HepG2 (cell line): ENCODE data around the gene SLC41A3. TPM values are rescaled to one million over a fixed set of nuclear protein-coding genes. Genes with fewer than 3 reads are reported as not detected.

Source experiments
- ARID2 ChIP-seq: sonication (generic); formaldehyde crosslinking; IDR thresholded peaks from 2 replicates; pipeline ENCODE4 v1.8.1; 2022; ENCODE audit warnings: mild to moderate bottlenecking, missing genetic modification reagents, borderline replicate concordance
- ATF6 ChIP-seq: sonication (generic); formaldehyde crosslinking; conservative IDR thresholded peaks from 2 replicates; pipeline ENCODE4 v1.4.0; 2020; ENCODE audit warnings: missing genetic modification reagents
- CREB3 ChIP-seq: sonication (generic); formaldehyde crosslinking; IDR thresholded peaks from 2 replicates; pipeline ENCODE4 v1.5.0; 2020; ENCODE audit warnings: missing genetic modification reagents
- FOXO4 ChIP-seq: sonication (generic); formaldehyde crosslinking; conservative IDR thresholded peaks from 2 replicates; pipeline ENCODE4 v1.8.1; 2023; ENCODE audit warnings: missing genetic modification reagents
- HES4 ChIP-seq: sonication (generic); formaldehyde crosslinking; IDR thresholded peaks from 2 replicates; pipeline ENCODE4 v1.9.0; 2021; ENCODE audit warnings: mild to moderate bottlenecking, missing genetic modification reagents, borderline replicate concordance
- KLF11 ChIP-seq: IDR thresholded peaks from 2 replicates; pipeline ENCODE4 v1.6.1; 2016; ENCODE audit warnings: missing compliant biosample characterization
- MBD4 ChIP-seq: IDR thresholded peaks from 2 replicates; pipeline ENCODE4 v1.6.1; 2012; ENCODE audit warnings: low read length, inconsistent platforms, borderline replicate concordance
- MED1 ChIP-seq: sonication (generic); formaldehyde crosslinking; IDR thresholded peaks from 2 replicates; pipeline ENCODE4 v1.4.0; 2020; ENCODE audit warnings: missing genetic modification reagents
- MTA1 ChIP-seq: sonication (generic); formaldehyde crosslinking; IDR thresholded peaks from 2 replicates; pipeline ENCODE4 v1.4.0; 2020; ENCODE audit warnings: missing genetic modification reagents, mild to moderate bottlenecking, borderline replicate concordance
- NFKB2 ChIP-seq: sonication (generic); formaldehyde crosslinking; IDR thresholded peaks from 2 replicates; pipeline ENCODE4 v1.4.0; 2020; ENCODE audit warnings: missing genetic modification reagents, borderline replicate concordance
- NFRKB ChIP-seq: fragments of 450-650 bp; IDR thresholded peaks from 2 replicates; pipeline ENCODE4 v1.6.1; 2017
- PCBP1 ChIP-seq: fragments of 200-400 bp; formaldehyde crosslinking; IDR thresholded peaks from 2 replicates; pipeline ENCODE4 v1.6.1; 2017; ENCODE audit warnings: mild to moderate bottlenecking, low read depth, low read length, borderline replicate concordance
- SAFB2 ChIP-seq: sonication (generic); formaldehyde crosslinking; IDR thresholded peaks from 2 replicates; pipeline ENCODE4 v1.5.1; 2020; ENCODE audit warnings: missing genetic modification reagents, low read depth, mild to moderate bottlenecking, borderline replicate concordance
- SATB2 ChIP-seq: sonication (generic); formaldehyde crosslinking; IDR thresholded peaks from 2 replicates; pipeline ENCODE4 v1.5.0; 2020; ENCODE audit warnings: missing genetic modification reagents
- TAF15 ChIP-seq: fragments of 200-400 bp; formaldehyde crosslinking; IDR thresholded peaks from one replicate; pipeline ENCODE4 v1.6.1; 2018; ENCODE audit warnings: mild to moderate bottlenecking, low read depth, low read length; ENCODE audit not compliant: poor library complexity, severe bottlenecking
- TFDP1 ChIP-seq: IDR thresholded peaks from 2 replicates; pipeline ENCODE4 v1.6.1; 2016; ENCODE audit warnings: missing compliant biosample characterization, missing genetic modification reagents, borderline replicate concordance
- ZFP90 ChIP-seq: sonication (generic); formaldehyde crosslinking; IDR thresholded peaks from 2 replicates; pipeline ENCODE4 v1.8.0; 2022; ENCODE audit warnings: missing genetic modification reagents, mild to moderate bottlenecking, inconsistent platforms, borderline replicate concordance
- ZMAT3 ChIP-seq: sonication (generic); formaldehyde crosslinking; conservative IDR thresholded peaks from 2 replicates; pipeline ENCODE4 v1.7.0; 2021; ENCODE audit warnings: missing genetic modification reagents
- ZNF136 ChIP-seq: sonication (generic); formaldehyde crosslinking; IDR thresholded peaks from 2 replicates; pipeline ENCODE4 v1.8.1; 2022; ENCODE audit warnings: low read depth, mild to moderate bottlenecking, moderate library complexity, missing genetic modification reagents
- ZNF143 ChIP-seq: sonication (generic); formaldehyde crosslinking; IDR thresholded peaks from 2 replicates; pipeline ENCODE4 v1.4.0; 2020; ENCODE audit warnings: missing genetic modification reagents
- ZNF20 ChIP-seq: sonication (generic); formaldehyde crosslinking; IDR thresholded peaks from 2 replicates; pipeline ENCODE4 v1.4.0; 2020; ENCODE audit warnings: mild to moderate bottlenecking, moderate library complexity, missing genetic modification reagents
- ZNF432 ChIP-seq: sonication (generic); formaldehyde crosslinking; IDR thresholded peaks from 2 replicates; pipeline ENCODE4 v1.5.0; 2020; ENCODE audit warnings: missing genetic modification reagents, mild to moderate bottlenecking, borderline replicate concordance
- ZNF567 ChIP-seq: sonication (generic); formaldehyde crosslinking; IDR thresholded peaks from 2 replicates; pipeline ENCODE4 v1.8.1; 2023; ENCODE audit warnings: mild to moderate bottlenecking, missing genetic modification reagents, borderline replicate concordance
- ZNF572 ChIP-seq: sonication (generic); formaldehyde crosslinking; IDR thresholded peaks from 2 replicates; pipeline ENCODE4 v1.5.1; 2020; ENCODE audit warnings: mild to moderate bottlenecking, missing genetic modification reagents
- ZNF780A ChIP-seq: sonication (generic); formaldehyde crosslinking; IDR thresholded peaks from 2 replicates; pipeline ENCODE4 v1.8.0; 2022; ENCODE audit warnings: mild to moderate bottlenecking, missing genetic modification reagents, moderate library complexity
- ZSCAN30 ChIP-seq: sonication (generic); formaldehyde crosslinking; IDR thresholded peaks from 2 replicates; pipeline ENCODE4 v1.5.0; 2020; ENCODE audit warnings: mild to moderate bottlenecking, missing genetic modification reagents
- polyA plus RNA-seq, 8 experiments: library from polyadenylated mRNA; depleted of rRNA in 3 of 8; stranded (reverse) in 7 of 8; unstranded in 1 of 8; fragments of >200 nt; fragmentation: Illumina TruSeq in 4 of 8; extraction: Trizol in 4 of 8; gene quantifications; 2 replicates each; pipeline versions ENCODE4 v1.2.1 to v1.2.3, GENCODE V29; 2011 to 2016; ENCODE audit warnings: low read depth in 4 of 8, missing spikeins in 1 of 8, mixed read lengths in 1 of 8; ENCODE audit not compliant: insufficient read depth in 1 of 8
- total RNA-seq, 5 experiments: library from RNA; depleted of rRNA; stranded (reverse); fragments of >200 nt; fragmentation: Illumina TruSeq; extraction: Trizol; gene quantifications; 2 replicates each; pipeline ENCODE4 v1.2.3, GENCODE V29; 2016; ENCODE audit warnings: low read depth in 1 of 5

Gene SLC41A3
- total and polyA plus RNA-seq, 2 of the 13 experiments (the other 11 are each of a cell fraction or from before 2014, with no cell fraction given): 26.0 to 71.1 TPM

DNA sequence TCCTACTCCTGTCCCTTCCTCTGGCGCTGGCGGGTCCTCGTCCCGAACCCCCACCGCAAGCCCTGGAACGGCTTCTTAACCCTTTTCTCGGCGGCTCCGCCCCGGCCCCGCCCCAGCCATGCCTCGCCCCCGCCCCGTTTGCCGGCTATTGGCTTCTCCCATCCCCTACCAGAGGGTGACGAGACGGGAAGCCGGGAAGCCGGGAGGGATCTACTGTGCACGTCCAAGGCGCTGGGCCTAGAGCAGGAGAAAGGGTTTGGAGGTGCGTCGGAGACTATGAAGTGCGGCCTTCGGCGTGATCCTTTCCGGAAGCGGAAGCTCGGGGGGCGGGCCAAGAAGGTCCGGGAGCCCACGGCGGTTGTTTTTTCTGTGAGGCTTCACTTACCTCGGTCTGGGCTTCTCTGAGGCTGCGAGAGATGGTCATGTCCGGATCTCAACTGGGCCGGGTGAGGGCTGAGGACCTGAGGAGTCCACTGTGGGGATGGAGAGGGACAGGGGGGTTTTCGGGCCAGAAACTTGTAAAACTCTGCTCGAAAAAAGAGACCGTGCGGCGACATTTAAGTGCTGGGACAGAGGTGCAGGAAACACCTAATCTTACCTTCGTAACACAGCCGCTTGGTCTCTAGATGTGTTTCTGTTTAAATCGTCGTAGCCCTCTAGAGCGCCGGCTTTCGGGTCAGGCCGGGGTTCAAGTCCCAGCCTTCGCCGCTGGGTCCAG, 93.5 kb downstream of the SLC41A3 start (continued):
- no peak for TF ChIP-seq ZSCAN30
- TF ChIP-seq ZNF572: no peak
- TF ChIP-seq ZNF136 (CRISPR knock-in tag): no peak
- no peak for TF ChIP-seq HES4 (CRISPR knock-in tag)
- TF ChIP-seq ZFP90 (CRISPR knock-in tag): no peak
- no peak for TF ChIP-seq FOXO4 (CRISPR knock-in tag)
- TF ChIP-seq MBD4: no peak
- TF ChIP-seq ZNF20 (CRISPR knock-in tag): no peak
- TF ChIP-seq SAFB2 (CRISPR knock-in tag): no peak
- TF ChIP-seq MED1 (CRISPR knock-in tag): no peak
- no peak for TF ChIP-seq ZNF432 (CRISPR knock-in tag)
- no peak for TF ChIP-seq ZNF143 (CRISPR knock-in tag)
- TF ChIP-seq NFRKB: no peak
- TF ChIP-seq ARID2 (CRISPR knock-in tag): no peak
- no peak for TF ChIP-seq PCBP1
- TF ChIP-seq ZMAT3 (CRISPR knock-in tag): no peak
- TF ChIP-seq CREB3 (CRISPR knock-in tag): no peak
- TF ChIP-seq KLF11: no peak
- TF ChIP-seq SATB2 (CRISPR knock-in tag): no peak
- TF ChIP-seq MTA1 (CRISPR knock-in tag): no peak; the same call in 1 of the 2 replicates
- TF ChIP-seq ZNF567 (CRISPR knock-in tag): no peak
- TF ChIP-seq ZNF780A (CRISPR knock-in tag): no peak
- TF ChIP-seq NFKB2 (CRISPR knock-in tag): no peak
- no peak for TF ChIP-seq ATF6 (CRISPR knock-in tag)
- TF ChIP-seq TAF15: no peak
- TF ChIP-seq TFDP1: peak; percentile 25; the same call in 1 of the 2 replicates
